CD4-positive, alpha-beta T cell (primary cell): ENCODE results near the gene PLEKHN1. TPM values are rescaled to one million over a fixed set of nuclear protein-coding genes. Genes with fewer than 3 reads are reported as not detected.

Experiments
- ATAC-seq: fragments of 200-7000 bp; cut with Tn5 transposase; one replicate; pipeline ENCODE4 v1.10.0; 2022; ENCODE audit warnings: mild to moderate bottlenecking; ENCODE audit not compliant: poor library complexity
- CTCF ChIA-PET: fragments of 350-600 bp; sonication (Branson Sonifier 250); formaldehyde crosslinking; loops from one replicate; lab custom pipeline; 2021; ENCODE audit warnings: antibody characterized with exemption, inconsistent platforms; lab: Charles Lee
- POLR2A ChIA-PET: fragments of 350-600 bp; sonication (Branson Sonifier 250); formaldehyde crosslinking; loops from one replicate; lab custom pipeline; 2021; ENCODE audit warnings: antibody characterized with exemption, inconsistent platforms; lab: Charles Lee
- DNase-seq, 14 experiments: peaks; one replicate each; pipeline ENCODE4 v3.0.0-alpha.2; 2013 to 2020; ENCODE audit warnings: mixed read lengths in 2 of 14
- H3K27ac ChIP-seq, 2 donors: one replicate each; pipeline versions ENCODE4 v1.5.1 to v1.7.0; 2013; ENCODE audit warnings: low read length in 2 of 2, low read depth in 1 of 2, mild to moderate bottlenecking in 1 of 2
- H3K27me3 ChIP-seq, 2 experiments: 1 replicate in 1 of 2; 2 replicates in 1 of 2; pipeline versions ENCODE4 v1.6.1 to v1.7.0; 2013; ENCODE audit warnings: low read length in 2 of 2, control low read depth in 1 of 2, mild to moderate bottlenecking in 1 of 2, moderate library complexity in 1 of 2; ENCODE audit not compliant: insufficient read depth in 2 of 2, control insufficient read depth in 1 of 2
- H3K36me3 ChIP-seq: one replicate; pipeline ENCODE4 v1.6.1; 2013; ENCODE audit warnings: low read length, control low read depth; ENCODE audit not compliant: insufficient read depth
- H3K4me1 ChIP-seq: one replicate; pipeline ENCODE4 v1.6.1; 2013; ENCODE audit warnings: low read length, control low read depth; ENCODE audit not compliant: insufficient read depth
- H3K4me3 ChIP-seq: one replicate; pipeline ENCODE4 v1.5.1; 2013; ENCODE audit warnings: mild to moderate bottlenecking, low read length, moderate library complexity
- H3K9me3 ChIP-seq, 2 experiments: 1 replicate in 1 of 2; 2 replicates in 1 of 2; pipeline versions ENCODE4 v1.6.1 to v1.7.0; 2013; ENCODE audit warnings: low read length in 2 of 2, mild to moderate bottlenecking in 2 of 2, control low read depth in 1 of 2, moderate library complexity in 1 of 2; ENCODE audit not compliant: control insufficient read depth in 1 of 2, insufficient read depth in 1 of 2
- H3K27ac Mint-ChIP-seq: one replicate; pipeline ENCODE4 v1.8.0; 2020; ENCODE audit warnings: mixed read lengths
- H3K27me3 Mint-ChIP-seq: one replicate; pipeline ENCODE4 v1.8.0; 2021; ENCODE audit warnings: mixed read lengths
- H3K36me3 Mint-ChIP-seq: one replicate; pipeline ENCODE4 v1.8.0; 2021; ENCODE audit warnings: low read depth, mixed read lengths
- H3K4me1 Mint-ChIP-seq: one replicate; pipeline ENCODE4 v1.8.0; 2021; ENCODE audit warnings: low read depth, mixed read lengths
- H3K4me3 Mint-ChIP-seq: one replicate; pipeline ENCODE4 v1.8.0; 2020; ENCODE audit warnings: mild to moderate bottlenecking, mixed read lengths
- H3K9me3 Mint-ChIP-seq: one replicate; pipeline ENCODE4 v1.8.0; 2020; ENCODE audit warnings: mixed read lengths
- intact Hi-C, 2 experiments: fragments of 100-400 bp; cut with DNase I in 1 of 2; cut with micrococcal nuclease in 1 of 2; formaldehyde crosslinking; loops; one replicate each; pipeline versions ENCODE4 v1.15.1 to v1.9.0; 2023 to 2025; cut with DNase I, micrococcal nuclease
- total RNA-seq, 174 experiments: library from RNA in 2 of 174; stranded (reverse) in 2 of 174; gene quantifications; one replicate each; pipeline ENCODE4 v1.2.3 and lab custom pipeline; 2021 to 2026
- TF ChIP-seq, protein P1 (sequence below): fragments of 200-600 bp; IDR thresholded peaks from one replicate; pipeline ENCODE4 v1.8.0; 2022; ENCODE audit warnings: antibody characterized with exemption, mild to moderate bottlenecking

PLEKHN1 gene
- total RNA-seq, 2 experiments from 2014 or later = 0.69 to 0.95 TPM

DNA sequence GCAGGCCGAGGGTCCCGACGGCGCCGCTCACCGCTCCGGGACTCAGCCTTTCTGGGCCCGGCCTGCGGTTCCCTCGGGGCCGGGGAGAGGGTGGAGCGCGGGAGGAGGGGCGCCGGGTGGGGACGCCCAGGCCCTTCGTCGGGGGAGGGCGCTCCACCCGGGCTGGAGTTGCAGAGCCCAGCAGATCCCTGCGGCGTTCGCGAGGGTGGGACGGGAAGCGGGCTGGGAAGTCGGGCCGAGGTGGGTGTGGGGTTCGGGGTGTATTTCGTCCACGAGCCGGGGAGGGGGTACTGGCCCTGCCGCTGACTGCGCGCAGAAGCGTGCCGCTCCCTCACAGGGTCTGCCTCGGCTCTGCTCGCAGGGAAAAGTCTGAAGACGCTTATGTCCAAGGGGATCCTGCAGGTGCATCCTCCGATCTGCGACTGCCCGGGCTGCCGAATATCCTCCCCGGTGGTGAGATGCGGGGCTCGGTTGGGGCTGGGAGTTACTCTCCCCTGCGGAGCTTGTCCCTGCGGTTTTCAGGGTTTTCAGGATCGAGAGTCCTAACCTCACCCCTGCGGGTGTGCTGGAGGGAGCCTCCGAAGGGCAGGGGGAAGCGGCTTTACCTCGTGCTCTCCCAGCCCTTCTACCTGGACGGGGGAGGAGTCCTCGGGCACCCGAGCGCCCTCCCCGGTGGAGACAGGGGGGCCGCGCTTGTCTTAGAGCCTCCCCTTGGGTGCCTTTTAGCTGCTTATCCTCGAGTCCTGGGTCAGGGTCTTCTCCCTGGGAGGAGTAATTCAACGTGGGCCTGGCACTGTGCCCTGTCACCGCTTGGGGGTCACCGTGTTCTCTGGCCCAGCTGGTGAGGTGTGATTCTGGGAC lies 40.5 kb upstream of the PLEKHN1 start:
- no peaks in the 10 kb centered on the region for H3K36me3 Mint-ChIP-seq
- DNase-seq (no peak), ATAC-seq (no peak)
- Histone ChIP-seq H3K27me3 (peaks cover 40 to 44% of the 10 kb centered on the region in 2 experiments), H3K36me3 (no peaks in the 10 kb centered on the region), H3K27ac (no peak overlapping the region), H3K9me3 (peaks cover 0 to 52% of the 10 kb centered on the region in 2 experiments), H3K4me1 (peaks cover 37% of the 10 kb centered on the region), H3K4me3 (no peak overlapping the region)
- H3K27me3 Mint-ChIP-seq = peaks cover 53% of the 10 kb centered on the region
- H3K4me3 Mint-ChIP-seq = peak overlapping the region; percentile 48
- intact Hi-C loops = no loop called here
- CTCF ChIA-PET = no interaction called here
- POLR2A ChIA-PET = no interaction called here
- TF ChIP-seq, protein P1, sequence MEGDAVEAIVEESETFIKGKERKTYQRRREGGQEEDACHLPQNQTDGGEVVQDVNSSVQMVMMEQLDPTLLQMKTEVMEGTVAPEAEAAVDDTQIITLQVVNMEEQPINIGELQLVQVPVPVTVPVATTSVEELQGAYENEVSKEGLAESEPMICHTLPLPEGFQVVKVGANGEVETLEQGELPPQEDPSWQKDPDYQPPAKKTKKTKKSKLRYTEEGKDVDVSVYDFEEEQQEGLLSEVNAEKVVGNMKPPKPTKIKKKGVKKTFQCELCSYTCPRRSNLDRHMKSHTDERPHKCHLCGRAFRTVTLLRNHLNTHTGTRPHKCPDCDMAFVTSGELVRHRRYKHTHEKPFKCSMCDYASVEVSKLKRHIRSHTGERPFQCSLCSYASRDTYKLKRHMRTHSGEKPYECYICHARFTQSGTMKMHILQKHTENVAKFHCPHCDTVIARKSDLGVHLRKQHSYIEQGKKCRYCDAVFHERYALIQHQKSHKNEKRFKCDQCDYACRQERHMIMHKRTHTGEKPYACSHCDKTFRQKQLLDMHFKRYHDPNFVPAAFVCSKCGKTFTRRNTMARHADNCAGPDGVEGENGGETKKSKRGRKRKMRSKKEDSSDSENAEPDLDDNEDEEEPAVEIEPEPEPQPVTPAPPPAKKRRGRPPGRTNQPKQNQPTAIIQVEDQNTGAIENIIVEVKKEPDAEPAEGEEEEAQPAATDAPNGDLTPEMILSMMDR = no peak
- peaks cover 12% of the 10 kb centered on the region for H3K4me1 Mint-ChIP-seq
- H3K27ac Mint-ChIP-seq = no peak overlapping the region
- no peaks in the 10 kb centered on the region for H3K9me3 Mint-ChIP-seq

DNA sequence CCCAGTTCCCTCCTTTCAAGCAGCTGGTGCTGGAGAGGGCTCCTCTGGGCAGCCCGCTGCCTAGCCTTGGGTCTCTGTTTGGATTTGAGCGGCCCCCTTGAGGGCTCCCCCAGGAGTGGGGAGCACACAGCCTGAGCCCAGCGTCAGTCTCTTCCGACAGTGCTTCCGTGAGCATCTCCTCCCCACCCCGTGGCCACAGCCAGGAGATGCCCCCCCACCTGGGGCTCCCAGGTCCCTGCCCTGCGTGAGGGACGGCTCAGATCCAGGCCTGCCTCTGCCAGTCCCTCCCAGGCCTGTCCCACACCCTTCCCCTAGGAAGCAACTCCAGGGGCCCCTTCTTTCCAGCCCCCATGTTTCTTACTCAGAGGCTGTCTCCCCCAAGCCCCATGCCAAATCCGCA lies 39.0 kb upstream of the PLEKHN1 start:
- POLR2A ChIA-PET = no interaction called here
- CTCF ChIA-PET = no interaction called here
- Mint-ChIP-seq H3K9me3 (no peaks in the 10 kb centered on the region), H3K36me3 (no peaks in the 10 kb centered on the region), H3K27ac (no peak overlapping the region), H3K27me3 (peaks cover 51% of the 10 kb centered on the region), H3K4me1 (peaks cover 6% of the 10 kb centered on the region), H3K4me3 (peak overlapping the region; percentile 25)
- Histone ChIP-seq H3K4me1 (peaks cover 30% of the 10 kb centered on the region), H3K36me3 (no peaks in the 10 kb centered on the region), H3K9me3 (peaks cover 0 to 43% of the 10 kb centered on the region in 2 experiments), H3K4me3 (no peak overlapping the region), H3K27ac (no peak overlapping the region), H3K27me3 (peaks cover 29 to 30% of the 10 kb centered on the region in 2 experiments)
- intact Hi-C loops = no loop called here
- TF ChIP-seq, protein P1 = no peak
- ATAC-seq = no peak
- no peak for DNase-seq

DNA sequence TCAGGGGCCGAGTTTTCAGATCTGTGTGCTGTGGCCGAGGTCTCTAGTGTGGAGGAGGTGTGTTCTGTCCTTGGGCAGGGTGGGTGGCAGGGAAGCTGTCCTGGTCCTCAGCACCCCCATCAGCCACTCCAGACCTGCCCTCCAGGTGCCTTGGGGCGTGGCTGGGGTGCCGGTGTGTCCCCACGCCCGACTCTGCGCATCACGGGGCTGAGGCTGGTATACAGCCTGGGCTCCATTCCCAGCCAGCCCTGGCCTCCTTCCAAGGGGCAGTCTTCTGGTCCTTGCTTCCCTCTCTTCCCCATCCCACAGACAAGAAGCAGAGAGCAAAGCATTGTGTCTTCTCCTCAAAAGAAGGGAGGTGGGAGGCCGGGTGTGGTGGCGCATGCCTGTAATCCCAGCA lies 38.5 kb upstream of the PLEKHN1 start:
- intact Hi-C loops = no loop called here
- H3K9me3 ChIP-seq = peaks cover 0 to 38% of the 10 kb centered on the region in 2 experiments
- ATAC-seq (no peak), DNase-seq (no peak)
- CTCF ChIA-PET = no interaction called here
- POLR2A ChIA-PET = no interaction called here
- H3K36me3 Mint-ChIP-seq = no peaks in the 10 kb centered on the region
- H3K4me1 ChIP-seq = peaks cover 24% of the 10 kb centered on the region
- TF ChIP-seq, protein P1 = no peak
- peak overlapping the region; percentile 25 for H3K4me3 Mint-ChIP-seq
- H3K4me1 Mint-ChIP-seq = peaks cover 6% of the 10 kb centered on the region
- no peak overlapping the region for H3K4me3 ChIP-seq
- H3K27ac Mint-ChIP-seq = no peak overlapping the region
- peaks cover 24% of the 10 kb centered on the region in 2 experiments for H3K27me3 ChIP-seq
- peaks cover 53% of the 10 kb centered on the region for H3K27me3 Mint-ChIP-seq
- H3K9me3 Mint-ChIP-seq = no peaks in the 10 kb centered on the region
- no peaks in the 10 kb centered on the region for H3K36me3 ChIP-seq
- no peak overlapping the region for H3K27ac ChIP-seq
